Astrocyte (in vitro differentiated cells and primary cell): ENCODE results near the gene YES1. TPM values are rescaled to one million over a fixed set of nuclear protein-coding genes. Genes with fewer than 3 reads are reported as not detected.
A peak's percentile ranks its signal among the peaks of the same experiment; 100 is the strongest.
"Not testable (repeated sequence)": the region's sequence is repeated elsewhere in the genome, so short reads cannot be mapped to it uniquely, and the experiment has no call there.

Experiments used
- DNase-seq: peaks from one replicate; pipeline ENCODE4 v3.0.0-alpha.2; 2010; ENCODE audit warnings: low read depth
- FAIRE-seq: peaks from 2 replicates; lab custom pipeline; 2011; peaks lifted over from hg19 to GRCh38; lab: Jason Lieb, UNC
- H2AFZ ChIP-seq: 2 replicates; pipeline ENCODE4 v1.6.0; 2012; ENCODE audit warnings: low read depth, low read length, inconsistent platforms
- H3K27ac ChIP-seq: 2 replicates; pipeline ENCODE4 v1.5.1; 2011; ENCODE audit warnings: low read depth, low read length, inconsistent platforms
- H3K27me3 ChIP-seq: 2 replicates; pipeline ENCODE4 v1.6.0; 2011; ENCODE audit warnings: low read length, inconsistent platforms; ENCODE audit not compliant: insufficient read depth
- H3K36me3 ChIP-seq: 2 replicates; pipeline ENCODE4 v1.5.1; 2011; ENCODE audit warnings: low read length, inconsistent platforms; ENCODE audit not compliant: insufficient read depth
- H3K4me1 ChIP-seq: 2 replicates; pipeline ENCODE4 v1.5.1; 2011; ENCODE audit warnings: low read length, inconsistent platforms; ENCODE audit not compliant: insufficient read depth
- H3K4me2 ChIP-seq: 2 replicates; pipeline ENCODE4 v1.6.0; 2012; ENCODE audit warnings: low read length, inconsistent platforms
- H3K4me3 ChIP-seq: 2 replicates; pipeline ENCODE4 v1.5.1; 2011; ENCODE audit warnings: low read depth, mild to moderate bottlenecking, low read length, inconsistent platforms; ENCODE audit not compliant: insufficient read depth
- H3K79me2 ChIP-seq: 2 replicates; pipeline ENCODE4 v1.6.0; 2012; ENCODE audit warnings: mild to moderate bottlenecking, low read length, inconsistent platforms; ENCODE audit not compliant: insufficient read depth
- H3K9ac ChIP-seq: 2 replicates; pipeline ENCODE4 v1.6.0; 2012; ENCODE audit warnings: mild to moderate bottlenecking, low read length, inconsistent platforms
- H3K9me3 ChIP-seq: 2 replicates; pipeline ENCODE4 v1.5.1; 2012; ENCODE audit warnings: low read depth, mild to moderate bottlenecking, low read length, inconsistent platforms; ENCODE audit not compliant: insufficient read depth
- H4K20me1 ChIP-seq: 2 replicates; pipeline ENCODE4 v1.6.0; 2012; ENCODE audit warnings: low read length, inconsistent platforms; ENCODE audit not compliant: insufficient read depth
- H3K27ac Mint-ChIP-seq: one replicate; pipeline ENCODE4 v1.8.0; 2021; ENCODE audit warnings: mild to moderate bottlenecking, mixed read lengths; ENCODE audit not compliant: unreplicated experiment
- H3K27me3 Mint-ChIP-seq: one replicate; pipeline ENCODE4 v1.8.0; 2021; ENCODE audit warnings: low read depth, mixed read lengths; ENCODE audit not compliant: unreplicated experiment
- H3K36me3 Mint-ChIP-seq: one replicate; pipeline ENCODE4 v1.8.0; 2021; ENCODE audit warnings: low read depth, mixed read lengths; ENCODE audit not compliant: unreplicated experiment
- H3K4me1 Mint-ChIP-seq: one replicate; pipeline ENCODE4 v1.8.0; 2021; ENCODE audit warnings: low read depth, mixed read lengths; ENCODE audit not compliant: unreplicated experiment
- H3K4me3 Mint-ChIP-seq: one replicate; pipeline ENCODE4 v1.8.0; 2021; ENCODE audit warnings: mild to moderate bottlenecking, moderate library complexity, mixed read lengths; ENCODE audit not compliant: unreplicated experiment
- H3K9me3 Mint-ChIP-seq: one replicate; pipeline ENCODE4 v1.8.0; 2021; ENCODE audit warnings: mild to moderate bottlenecking, mixed read lengths; ENCODE audit not compliant: unreplicated experiment
- EZH2 ChIP-seq: IDR thresholded peaks from 2 replicates; pipeline ENCODE4 v1.6.1; 2012; ENCODE audit warnings: mild to moderate bottlenecking, low read length, inconsistent platforms; ENCODE audit not compliant: insufficient read depth
- total RNA-seq: library from RNA; stranded (reverse); gene quantifications from 2 replicates; pipeline ENCODE4 v1.2.1, GENCODE V29; 2021
- TF ChIP-seq, protein P1 (sequence below): IDR thresholded peaks from 2 replicates; pipeline ENCODE4 v1.5.1; 2011; ENCODE audit warnings: low read depth, mild to moderate bottlenecking, inconsistent platforms, low read length, moderate library complexity; ENCODE audit not compliant: insufficient read depth

The YES1 gene
- total RNA-seq, 1 donor from 2014 or later: 68.2 TPM

DNA sequence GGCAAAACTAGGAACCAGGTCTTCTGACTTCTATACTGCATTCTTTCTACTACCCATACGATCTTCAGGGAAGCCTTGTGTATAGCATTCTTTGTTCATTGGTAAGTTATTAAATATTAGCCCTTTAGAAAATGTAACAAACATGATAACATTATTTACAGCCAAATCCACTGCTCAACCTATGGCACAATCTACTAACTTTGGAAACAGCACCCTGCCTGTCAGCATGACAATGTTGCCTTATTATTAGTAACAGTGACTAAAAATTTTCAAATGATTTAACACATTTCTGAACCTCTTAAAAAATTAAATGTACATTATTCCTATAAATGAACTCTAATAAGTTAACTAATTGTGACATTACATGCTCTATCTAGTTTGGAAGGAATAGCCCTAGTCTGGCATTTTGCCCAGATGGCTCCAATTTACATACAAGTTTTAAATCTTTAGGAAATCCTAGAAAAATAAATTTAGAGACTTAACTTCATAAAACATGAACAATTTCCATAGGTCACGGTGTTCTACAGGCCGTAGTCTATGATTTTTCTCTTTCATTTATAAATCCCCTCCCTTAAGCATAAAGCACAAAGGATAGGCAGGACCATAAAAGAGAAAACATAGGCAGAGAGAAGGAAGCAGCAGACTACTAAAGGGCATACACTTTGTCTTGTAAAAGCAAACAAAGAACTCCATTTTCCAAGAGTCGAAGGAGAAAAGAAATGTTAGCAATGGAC, 33.7 kb downstream of the YES1 start:
- H3K9me3 ChIP-seq: no peaks in the 10 kb centered on the region
- Mint-ChIP-seq H3K27me3 (no peaks in the 10 kb centered on the region), H3K4me1 (peaks cover 3% of the 10 kb centered on the region), H3K4me3 (peak overlapping the region; percentile 18), H3K27ac (no peak overlapping the region), H3K9me3 (peaks cover 2% of the 10 kb centered on the region), H3K36me3 (peaks cover 1% of the 10 kb centered on the region)
- no peaks in the 10 kb centered on the region for H3K36me3 ChIP-seq
- H3K27me3 ChIP-seq: no peaks in the 10 kb centered on the region
- FAIRE-seq (no peak), DNase-seq (no peak)
- no peak overlapping the region for H3K4me2 ChIP-seq
- H3K27ac ChIP-seq: no peak overlapping the region
- no peaks in the 10 kb centered on the region for H3K4me1 ChIP-seq
- no peak overlapping the region for H3K4me3 ChIP-seq
- peaks cover 74% of the 10 kb centered on the region for H3K79me2 ChIP-seq
- H2AFZ ChIP-seq: no peak overlapping the region
- TF ChIP-seq, protein P1, sequence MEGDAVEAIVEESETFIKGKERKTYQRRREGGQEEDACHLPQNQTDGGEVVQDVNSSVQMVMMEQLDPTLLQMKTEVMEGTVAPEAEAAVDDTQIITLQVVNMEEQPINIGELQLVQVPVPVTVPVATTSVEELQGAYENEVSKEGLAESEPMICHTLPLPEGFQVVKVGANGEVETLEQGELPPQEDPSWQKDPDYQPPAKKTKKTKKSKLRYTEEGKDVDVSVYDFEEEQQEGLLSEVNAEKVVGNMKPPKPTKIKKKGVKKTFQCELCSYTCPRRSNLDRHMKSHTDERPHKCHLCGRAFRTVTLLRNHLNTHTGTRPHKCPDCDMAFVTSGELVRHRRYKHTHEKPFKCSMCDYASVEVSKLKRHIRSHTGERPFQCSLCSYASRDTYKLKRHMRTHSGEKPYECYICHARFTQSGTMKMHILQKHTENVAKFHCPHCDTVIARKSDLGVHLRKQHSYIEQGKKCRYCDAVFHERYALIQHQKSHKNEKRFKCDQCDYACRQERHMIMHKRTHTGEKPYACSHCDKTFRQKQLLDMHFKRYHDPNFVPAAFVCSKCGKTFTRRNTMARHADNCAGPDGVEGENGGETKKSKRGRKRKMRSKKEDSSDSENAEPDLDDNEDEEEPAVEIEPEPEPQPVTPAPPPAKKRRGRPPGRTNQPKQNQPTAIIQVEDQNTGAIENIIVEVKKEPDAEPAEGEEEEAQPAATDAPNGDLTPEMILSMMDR: no peak
- peaks cover 64% of the 10 kb centered on the region for H4K20me1 ChIP-seq
- H3K9ac ChIP-seq: no peak overlapping the region

DNA sequence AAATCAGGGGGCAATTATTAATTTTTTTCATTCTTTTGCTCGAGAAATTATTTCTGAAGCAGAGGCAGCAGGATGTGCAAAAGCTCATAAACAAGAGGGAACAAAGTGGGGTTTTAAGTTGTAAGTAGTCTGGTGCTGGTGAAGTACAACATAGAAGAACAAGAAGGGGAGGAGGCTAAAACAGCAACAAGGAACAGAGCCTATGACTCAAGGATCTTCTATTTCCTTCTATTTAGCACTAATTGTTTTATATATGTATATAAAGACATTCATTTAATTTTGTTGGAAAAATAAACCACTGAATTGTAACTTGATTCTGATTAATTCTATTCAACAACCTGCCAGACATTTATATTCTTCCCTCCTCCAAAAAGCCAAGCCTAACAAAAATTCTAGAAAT, 35.0 kb downstream of the YES1 start:
- Mint-ChIP-seq H3K4me1 (peaks cover 3% of the 10 kb centered on the region), H3K4me3 (no peak overlapping the region), H3K9me3 (peaks cover 2% of the 10 kb centered on the region), H3K27me3 (no peaks in the 10 kb centered on the region), H3K36me3 (peaks cover 1% of the 10 kb centered on the region), H3K27ac (no peak overlapping the region)
- peaks cover 67% of the 10 kb centered on the region for H4K20me1 ChIP-seq
- no peak overlapping the region for H3K4me2 ChIP-seq
- no peak overlapping the region for H2AFZ ChIP-seq
- no peaks in the 10 kb centered on the region for H3K27me3 ChIP-seq
- no peaks in the 10 kb centered on the region for H3K36me3 ChIP-seq
- no peak overlapping the region for H3K27ac ChIP-seq
- peaks cover 71% of the 10 kb centered on the region for H3K79me2 ChIP-seq
- peak; percentile 42 for DNase-seq
- no peak overlapping the region for H3K4me3 ChIP-seq
- FAIRE-seq: no peak
- no peaks in the 10 kb centered on the region for H3K4me1 ChIP-seq
- H3K9ac ChIP-seq: no peak overlapping the region
- TF ChIP-seq, protein P1: no peak
- TF ChIP-seq EZH2: no peak
- H3K9me3 ChIP-seq: no peaks in the 10 kb centered on the region

DNA sequence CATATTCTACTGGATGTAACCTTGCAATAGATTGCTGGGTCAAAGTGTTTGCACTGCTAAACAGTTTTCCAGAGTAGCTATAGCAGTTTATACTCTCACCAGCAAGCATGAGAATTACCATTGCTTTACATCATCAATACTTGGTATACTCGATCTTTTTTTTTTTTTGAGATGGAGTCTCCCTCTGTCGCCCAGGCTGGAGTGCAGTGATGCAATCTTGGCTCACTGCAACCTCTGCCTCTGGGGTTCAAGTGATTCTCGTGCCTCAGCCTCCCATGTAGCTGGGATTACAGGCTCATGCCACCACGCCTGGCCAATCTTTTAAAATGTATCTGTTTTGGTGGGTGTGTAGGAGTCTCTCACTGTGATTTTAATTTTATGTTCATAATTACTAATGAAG, 36.0 kb downstream of the YES1 start:
- not testable (repeated sequence) for H3K27me3 Mint-ChIP-seq, H3K4me3 Mint-ChIP-seq

More for the DNA sequence above, 36.0 kb downstream of the YES1 start:
- H3K36me3 Mint-ChIP-seq, H3K9me3 ChIP-seq, H3K4me2 ChIP-seq, H3K9me3 Mint-ChIP-seq, H3K36me3 ChIP-seq, H3K9ac ChIP-seq, H3K4me3 ChIP-seq, DNase-seq, H2AFZ ChIP-seq, H3K27me3 ChIP-seq, FAIRE-seq, H3K4me1 ChIP-seq, H3K27ac Mint-ChIP-seq, H3K4me1 Mint-ChIP-seq, H3K27ac ChIP-seq: not testable (repeated sequence)
- Histone ChIP-seq H3K79me2 (peaks cover 66% of the 10 kb centered on the region), H4K20me1 (peaks cover 60% of the 10 kb centered on the region)
